ENCODE results near the gene HK2.

The HK2 gene

DNA sequence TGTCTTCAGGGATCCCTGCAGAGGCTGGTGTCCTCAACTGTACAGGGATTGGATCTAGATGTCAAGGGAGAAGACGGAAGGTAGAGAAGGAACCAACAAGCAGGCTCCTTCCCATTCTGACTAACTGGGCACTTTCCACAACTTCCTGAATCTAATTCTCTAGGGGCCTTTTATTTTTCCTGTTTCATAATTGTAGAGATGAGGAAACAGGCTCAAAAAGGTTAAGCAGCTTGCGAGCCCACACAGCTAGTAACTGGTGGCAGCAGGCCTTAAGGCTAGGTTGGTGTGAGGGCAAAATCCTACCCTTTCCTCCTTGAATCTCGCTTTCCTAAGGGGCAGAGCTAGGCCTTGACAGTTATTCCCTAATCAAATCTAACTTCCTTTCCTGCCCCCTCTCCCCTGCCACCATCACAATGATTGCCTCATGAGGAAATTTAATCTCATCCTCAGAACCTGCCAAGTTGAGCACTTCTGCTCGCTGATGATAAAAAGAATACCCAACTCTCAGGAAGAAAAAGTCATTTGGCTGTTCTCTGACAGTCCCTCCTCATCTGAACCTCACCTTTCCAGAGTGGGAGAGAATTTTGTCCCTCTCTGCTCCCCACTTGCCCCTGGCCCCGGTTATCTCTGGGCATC is 88.8 kb downstream of the HK2 start:
- Histone ChIP-seq H3K9ac (ENCODE audit: low read length in 5 of 5) (peak overlapping the region in 1 of 5 donors; percentile 27), H3K27me3 (ENCODE audit: control insufficient read depth in 5 of 5, insufficient read depth in 4 of 5, low read length in 5 of 5) (peaks cover 0 to 4% (median 0%) of the 10 kb centered on the region in 5 donors), H3K36me3 (ENCODE audit: control insufficient read depth in 5 of 5, insufficient read depth in 5 of 5, low read length in 5 of 5) (no peaks in the 10 kb centered on the region), H3K4me3 (ENCODE audit: low read depth in 1 of 5, low read length in 5 of 5) (no peak overlapping the region), H3K9me3 (ENCODE audit: control insufficient read depth in 5 of 5, low read length in 5 of 5) (no peaks in the 10 kb centered on the region), H3K27ac (ENCODE audit: low read depth, low read length) (no peak overlapping the region), H3K4me1 (ENCODE audit: control insufficient read depth in 5 of 5, insufficient read depth in 5 of 5, low read length in 5 of 5) (peaks cover 2 to 26% (median 21%) of the 10 kb centered on the region in 5 donors)

DNA sequence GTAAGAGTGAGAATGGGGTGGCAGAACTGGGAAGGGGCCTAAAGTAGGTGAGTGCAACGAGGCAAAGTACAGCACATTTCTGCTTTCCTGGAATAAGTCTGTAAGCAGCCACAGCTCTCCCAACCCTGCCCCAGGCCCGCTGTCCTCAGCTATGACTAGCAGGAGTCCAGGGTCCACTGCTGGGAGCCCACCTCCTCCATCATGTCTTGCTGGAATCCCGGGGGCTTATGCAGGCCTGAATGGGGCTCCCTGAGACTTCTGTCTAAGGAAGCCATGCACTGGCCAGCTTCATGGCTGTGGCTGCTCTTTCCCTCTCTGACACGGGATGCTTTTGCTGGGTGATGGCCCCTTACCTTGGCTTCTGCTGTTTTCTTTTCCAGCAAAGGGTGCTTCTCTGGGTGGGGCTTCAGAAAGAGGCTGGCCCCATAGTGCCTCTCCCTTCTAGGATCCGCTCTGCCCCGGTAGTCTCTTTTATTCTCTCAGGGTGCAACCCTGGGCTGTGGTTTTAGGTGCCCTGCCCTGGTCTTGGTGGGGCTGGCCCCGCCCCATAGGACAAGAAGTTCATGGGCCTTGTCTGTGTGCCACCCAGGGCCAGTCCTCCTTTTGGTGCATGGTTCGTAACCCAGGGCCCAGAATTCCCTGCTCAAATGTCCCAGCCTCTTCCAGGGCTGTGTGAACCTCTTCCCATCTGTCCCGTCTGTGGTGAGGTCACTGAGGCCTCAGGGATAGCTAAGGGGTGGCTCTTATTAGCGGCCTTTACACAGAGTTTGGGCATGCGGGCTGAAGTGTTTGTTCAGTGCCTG is 90.7 kb downstream of the HK2 start:
- peak overlapping the region in 1 of 5 donors; percentile 14 for H3K9ac ChIP-seq (ENCODE audit: low read length in 5 of 5)
- no peak overlapping the region for H3K4me3 ChIP-seq (ENCODE audit: low read depth in 1 of 5, low read length in 5 of 5)
- no peaks in the 10 kb centered on the region for H3K36me3 ChIP-seq (ENCODE audit: control insufficient read depth in 5 of 5, insufficient read depth in 5 of 5, low read length in 5 of 5)
- H3K27me3 ChIP-seq (ENCODE audit: control insufficient read depth in 5 of 5, insufficient read depth in 4 of 5, low read length in 5 of 5), result no peaks in the 10 kb centered on the region
- H3K4me1 ChIP-seq (ENCODE audit: control insufficient read depth in 5 of 5, insufficient read depth in 5 of 5, low read length in 5 of 5), result peaks cover 2 to 26% (median 17%) of the 10 kb centered on the region in 5 donors
- no peaks in the 10 kb centered on the region for H3K9me3 ChIP-seq (ENCODE audit: control insufficient read depth in 5 of 5, low read length in 5 of 5)
- H3K27ac ChIP-seq (ENCODE audit: low read depth, low read length), result no peak overlapping the region

DNA sequence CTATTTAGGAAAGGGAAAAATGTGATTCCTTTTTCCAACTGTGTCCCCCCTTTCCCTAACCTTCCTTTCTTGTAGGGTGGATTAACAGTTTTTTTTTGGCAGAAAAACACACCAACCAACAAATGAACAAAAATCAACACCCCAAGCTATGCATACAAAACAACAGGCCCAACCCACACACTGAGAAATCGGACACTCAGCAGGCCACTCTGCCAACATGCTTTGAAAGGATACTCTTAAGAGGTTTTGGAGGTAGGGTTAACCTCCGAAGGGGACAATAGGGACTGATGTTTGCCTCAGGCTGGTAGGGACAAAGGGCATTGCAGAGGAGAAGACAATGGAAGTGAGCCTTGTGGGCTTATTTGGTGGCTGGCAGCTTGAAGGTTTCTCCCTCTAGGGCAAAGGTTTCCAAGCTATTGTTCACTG is 91.4 kb downstream of the HK2 start:
- Histone ChIP-seq H3K9me3 (ENCODE audit: control insufficient read depth in 5 of 5, low read length in 5 of 5) (no peaks in the 10 kb centered on the region), H3K36me3 (ENCODE audit: control insufficient read depth in 5 of 5, insufficient read depth in 5 of 5, low read length in 5 of 5) (peaks cover 0 to 6% (median 0%) of the 10 kb centered on the region in 5 donors), H3K27me3 (ENCODE audit: control insufficient read depth in 5 of 5, insufficient read depth in 4 of 5, low read length in 5 of 5) (no peaks in the 10 kb centered on the region), H3K9ac (ENCODE audit: low read length in 5 of 5) (no peak overlapping the region), H3K27ac (ENCODE audit: low read depth, low read length) (no peak overlapping the region), H3K4me3 (ENCODE audit: low read depth in 1 of 5, low read length in 5 of 5) (no peak overlapping the region), H3K4me1 (ENCODE audit: control insufficient read depth in 5 of 5, insufficient read depth in 5 of 5, low read length in 5 of 5) (peaks cover 2 to 23% (median 13%) of the 10 kb centered on the region in 5 donors)

DNA sequence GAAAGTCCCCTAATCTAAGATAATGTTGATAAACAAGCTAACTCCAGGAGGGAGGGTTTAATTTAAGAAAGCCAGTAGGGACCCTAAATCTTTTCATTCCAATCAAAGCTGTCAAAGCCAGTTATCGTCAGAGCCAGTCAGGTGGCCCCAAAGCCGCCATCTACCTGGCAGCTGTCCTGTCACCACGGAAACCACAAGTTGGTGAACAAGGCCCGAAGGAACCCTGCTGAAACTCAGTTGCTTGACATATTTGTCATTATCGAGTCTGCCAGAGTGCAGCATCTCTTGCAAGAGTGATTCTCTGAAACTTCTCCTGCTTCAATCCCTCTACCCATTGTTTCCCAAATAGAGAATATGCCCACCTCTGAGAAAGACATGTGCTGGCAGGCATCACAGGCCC is 93.7 kb downstream of the HK2 start:
- H3K4me1 ChIP-seq (ENCODE audit: control insufficient read depth in 5 of 5, insufficient read depth in 5 of 5, low read length in 5 of 5), result peaks cover 0 to 19% (median 8%) of the 10 kb centered on the region in 5 donors
- H3K9me3 ChIP-seq (ENCODE audit: control insufficient read depth in 5 of 5, low read length in 5 of 5), result no peaks in the 10 kb centered on the region
- H3K27me3 ChIP-seq (ENCODE audit: control insufficient read depth in 5 of 5, insufficient read depth in 4 of 5, low read length in 5 of 5), result no peaks in the 10 kb centered on the region
- H3K4me3 ChIP-seq (ENCODE audit: low read depth in 1 of 5, low read length in 5 of 5), result no peak overlapping the region
- no peak overlapping the region for H3K27ac ChIP-seq (ENCODE audit: low read depth, low read length)
- H3K36me3 ChIP-seq (ENCODE audit: control insufficient read depth in 5 of 5, insufficient read depth in 5 of 5, low read length in 5 of 5), result peaks cover 0 to 18% (median 0%) of the 10 kb centered on the region in 5 donors
- no peak overlapping the region for H3K9ac ChIP-seq (ENCODE audit: low read length in 5 of 5)

DNA sequence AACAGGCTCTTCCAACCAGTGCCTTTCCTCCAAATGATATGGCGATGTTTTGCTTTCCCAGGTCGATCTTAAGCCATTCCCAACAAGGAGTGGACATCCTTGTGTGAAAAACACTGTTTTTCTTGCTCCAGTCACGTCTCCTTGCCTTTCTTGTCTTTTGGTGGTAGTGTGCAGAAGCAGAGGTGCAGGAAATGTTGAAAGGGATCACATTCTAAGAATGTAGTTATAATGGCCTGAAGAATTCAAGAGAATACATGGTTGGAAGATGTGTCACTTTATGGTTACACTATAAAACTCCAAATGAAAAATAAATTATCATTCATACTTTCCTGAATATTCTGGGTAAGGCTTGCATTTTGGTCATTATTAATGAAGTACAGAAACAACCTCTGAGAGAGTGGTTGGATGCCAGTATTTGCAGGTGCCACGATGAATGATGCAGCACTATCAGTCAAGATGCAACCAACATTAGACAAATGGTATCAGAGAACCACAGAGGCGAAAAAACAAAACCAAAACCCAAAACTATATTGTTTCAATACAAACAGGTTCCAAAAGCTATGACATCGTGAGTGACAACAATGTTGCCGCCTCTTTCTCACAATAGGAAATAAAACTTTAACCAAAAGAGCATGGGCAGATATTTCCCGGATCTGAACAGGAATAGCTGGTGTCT is 97.0 kb downstream of the HK2 start:
- Histone ChIP-seq H3K9ac (ENCODE audit: low read length in 5 of 5) (no peak overlapping the region), H3K27me3 (ENCODE audit: control insufficient read depth in 5 of 5, insufficient read depth in 4 of 5, low read length in 5 of 5) (no peaks in the 10 kb centered on the region), H3K4me1 (ENCODE audit: control insufficient read depth in 5 of 5, insufficient read depth in 5 of 5, low read length in 5 of 5) (peaks cover 0 to under 1% (median 0%) of the 10 kb centered on the region in 5 donors), H3K9me3 (ENCODE audit: control insufficient read depth in 5 of 5, low read length in 5 of 5) (no peaks in the 10 kb centered on the region), H3K27ac (ENCODE audit: low read depth, low read length) (no peak overlapping the region), H3K4me3 (ENCODE audit: low read depth in 1 of 5, low read length in 5 of 5) (no peak overlapping the region), H3K36me3 (ENCODE audit: control insufficient read depth in 5 of 5, insufficient read depth in 5 of 5, low read length in 5 of 5) (peaks cover 0 to 23% (median 0%) of the 10 kb centered on the region in 5 donors)

DNA sequence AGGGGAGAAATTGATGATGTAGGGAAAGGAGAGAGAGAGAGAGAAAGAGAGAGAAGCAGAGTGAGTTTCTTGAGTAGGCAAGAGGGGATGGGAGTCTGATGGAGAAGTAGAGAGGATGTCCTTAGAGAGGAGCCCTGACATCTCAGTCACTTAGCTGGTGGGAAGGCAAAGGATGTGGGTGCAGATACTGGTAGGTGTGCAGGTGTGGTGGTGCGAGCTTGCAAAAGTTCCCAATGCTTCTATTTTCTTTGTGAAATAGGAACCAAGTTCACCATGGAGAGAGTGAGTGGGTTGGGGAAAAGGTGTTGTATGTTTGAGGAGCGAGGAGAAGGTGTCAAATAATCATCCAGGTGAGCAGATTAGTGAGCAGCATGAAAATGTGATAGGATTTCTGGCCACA is 98.0 kb downstream of the HK2 start:
- Histone ChIP-seq H3K9ac (ENCODE audit: low read length in 5 of 5) (no peak overlapping the region), H3K4me1 (ENCODE audit: control insufficient read depth in 5 of 5, insufficient read depth in 5 of 5, low read length in 5 of 5) (no peaks in the 10 kb centered on the region), H3K27ac (ENCODE audit: low read depth, low read length) (no peak overlapping the region), H3K27me3 (ENCODE audit: control insufficient read depth in 5 of 5, insufficient read depth in 4 of 5, low read length in 5 of 5) (no peaks in the 10 kb centered on the region), H3K36me3 (ENCODE audit: control insufficient read depth in 5 of 5, insufficient read depth in 5 of 5, low read length in 5 of 5) (peaks cover 0 to 23% (median 0%) of the 10 kb centered on the region in 5 donors), H3K4me3 (ENCODE audit: low read depth in 1 of 5, low read length in 5 of 5) (no peak overlapping the region), H3K9me3 (ENCODE audit: control insufficient read depth in 5 of 5, low read length in 5 of 5) (no peaks in the 10 kb centered on the region)

DNA sequence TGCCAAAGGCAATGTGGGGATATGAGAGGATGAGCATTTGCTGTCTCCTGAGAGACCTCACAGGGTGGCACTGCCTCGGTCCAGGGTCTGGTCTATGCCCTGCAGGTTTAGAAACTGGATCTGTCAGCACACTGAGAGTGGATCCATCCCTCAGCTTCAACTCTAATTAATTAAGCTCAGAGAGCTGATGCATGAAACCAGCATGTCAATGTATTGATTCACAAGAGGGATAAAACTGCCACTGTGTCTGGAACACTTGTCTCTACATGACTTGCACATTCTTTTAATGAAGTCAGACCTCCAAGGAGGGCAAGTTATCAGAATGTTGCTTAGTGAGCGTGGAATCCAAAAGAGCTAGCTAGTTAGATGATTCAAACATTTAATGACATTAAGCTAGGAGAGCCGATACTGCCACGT is 102.1 kb downstream of the HK2 start:
- no peak overlapping the region for H3K27ac ChIP-seq (ENCODE audit: low read depth, low read length)
- peaks cover 0 to 13% (median 0%) of the 10 kb centered on the region in 5 donors for H3K36me3 ChIP-seq (ENCODE audit: control insufficient read depth in 5 of 5, insufficient read depth in 5 of 5, low read length in 5 of 5)
- H3K4me3 ChIP-seq (ENCODE audit: low read depth in 1 of 5, low read length in 5 of 5), result no peak overlapping the region
- no peaks in the 10 kb centered on the region for H3K4me1 ChIP-seq (ENCODE audit: control insufficient read depth in 5 of 5, insufficient read depth in 5 of 5, low read length in 5 of 5)
- no peaks in the 10 kb centered on the region for H3K27me3 ChIP-seq (ENCODE audit: control insufficient read depth in 5 of 5, insufficient read depth in 4 of 5, low read length in 5 of 5)
- no peak overlapping the region for H3K9ac ChIP-seq (ENCODE audit: low read length in 5 of 5)
- no peaks in the 10 kb centered on the region for H3K9me3 ChIP-seq (ENCODE audit: control insufficient read depth in 5 of 5, low read length in 5 of 5)

DNA sequence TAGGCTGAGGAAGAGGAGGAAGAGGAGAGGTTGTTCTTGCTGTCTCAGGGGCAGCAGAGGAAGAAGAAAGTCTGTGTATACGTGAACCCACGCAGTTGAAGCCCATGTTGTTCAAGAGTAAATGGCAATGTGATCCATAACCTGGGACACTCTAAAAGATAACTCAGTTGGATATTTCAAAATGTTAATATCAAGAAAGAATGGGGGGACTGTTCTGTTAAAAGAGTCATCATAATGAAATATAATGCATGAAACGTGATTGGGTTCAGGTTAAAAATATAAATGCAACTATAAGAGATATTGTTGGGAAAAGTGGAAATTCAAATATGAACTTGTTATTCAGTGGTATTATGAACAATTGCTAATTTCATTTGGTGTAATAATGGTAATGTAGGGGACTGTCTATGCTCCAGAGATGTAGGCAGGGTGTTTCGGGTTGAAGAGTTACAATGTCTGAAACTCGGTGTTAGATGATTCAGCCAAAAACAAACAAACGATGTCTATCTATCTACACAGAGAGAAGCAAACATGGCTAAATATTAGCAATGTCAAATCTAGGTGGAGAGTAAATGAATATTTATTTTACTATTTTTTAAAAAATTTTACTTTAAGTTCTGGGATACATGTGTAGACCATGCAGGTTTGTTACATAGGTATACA is 103.4 kb downstream of the HK2 start:
- peaks cover 0 to 7% (median 0%) of the 10 kb centered on the region in 5 donors for H3K36me3 ChIP-seq (ENCODE audit: control insufficient read depth in 5 of 5, insufficient read depth in 5 of 5, low read length in 5 of 5)
- no peaks in the 10 kb centered on the region for H3K9me3 ChIP-seq (ENCODE audit: control insufficient read depth in 5 of 5, low read length in 5 of 5)
- no peak overlapping the region for H3K4me3 ChIP-seq (ENCODE audit: low read depth in 1 of 5, low read length in 5 of 5)
- H3K27me3 ChIP-seq (ENCODE audit: control insufficient read depth in 5 of 5, insufficient read depth in 4 of 5, low read length in 5 of 5), result no peaks in the 10 kb centered on the region
- no peak overlapping the region for H3K9ac ChIP-seq (ENCODE audit: low read length in 5 of 5)
- H3K27ac ChIP-seq (ENCODE audit: low read depth, low read length), result no peak overlapping the region
- H3K4me1 ChIP-seq (ENCODE audit: control insufficient read depth in 5 of 5, insufficient read depth in 5 of 5, low read length in 5 of 5), result no peaks in the 10 kb centered on the region

DNA sequence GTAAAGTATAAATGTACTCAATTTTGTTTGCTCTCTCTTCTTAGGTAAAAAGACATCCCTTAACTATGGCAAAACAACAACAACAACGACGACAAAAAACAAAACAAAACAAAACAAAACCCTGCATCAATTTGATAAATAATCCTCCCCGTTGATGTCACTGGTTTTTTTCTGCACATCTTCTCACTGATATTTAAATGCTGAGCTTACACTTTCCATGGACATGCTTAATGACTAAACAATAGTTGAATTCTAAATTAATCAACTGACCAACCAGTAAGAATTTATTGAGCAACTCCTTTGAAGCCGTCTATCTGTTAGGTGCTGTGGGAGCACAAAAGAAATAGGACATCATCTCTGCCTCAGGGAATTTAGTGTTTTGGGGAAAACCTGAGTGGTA is 104.3 kb downstream of the HK2 start:
- Histone ChIP-seq H3K4me3 (ENCODE audit: low read depth in 1 of 5, low read length in 5 of 5) (no peak overlapping the region), H3K9me3 (ENCODE audit: control insufficient read depth in 5 of 5, low read length in 5 of 5) (no peaks in the 10 kb centered on the region), H3K4me1 (ENCODE audit: control insufficient read depth in 5 of 5, insufficient read depth in 5 of 5, low read length in 5 of 5) (no peaks in the 10 kb centered on the region), H3K27me3 (ENCODE audit: control insufficient read depth in 5 of 5, insufficient read depth in 4 of 5, low read length in 5 of 5) (no peaks in the 10 kb centered on the region), H3K36me3 (ENCODE audit: control insufficient read depth in 5 of 5, insufficient read depth in 5 of 5, low read length in 5 of 5) (peaks cover 0 to 2% (median 0%) of the 10 kb centered on the region in 5 donors), H3K9ac (ENCODE audit: low read length in 5 of 5) (no peak overlapping the region), H3K27ac (ENCODE audit: low read depth, low read length) (no peak overlapping the region)
